Fibroblast of pulmonary artery (primary cell): ENCODE measurements around the gene CSF1.

Experiments used
- DNase-seq: peaks from one replicate; pipeline ENCODE4 v3.0.0-alpha.2; 2010; ENCODE audit warnings: low read depth
- H3K4me3 ChIP-seq: replicated peaks from 2 replicates; pipeline ENCODE4 v1.5.1; 2011; ENCODE audit warnings: low read depth, mild to moderate bottlenecking, control low read depth, low read length, moderate library complexity
- CTCF ChIP-seq: IDR thresholded peaks from 2 replicates; pipeline ENCODE4 v1.5.1; 2011; ENCODE audit warnings: mild to moderate bottlenecking, control low read depth, low read length, inconsistent platforms; ENCODE audit errors: missing control alignments

The CSF1 gene

GRCh38 chr1:109927356-109927755 is 16.7 kb downstream of the CSF1 start:
- TF ChIP-seq CTCF, result no peak
- H3K4me3 ChIP-seq, result no peak overlapping the region
- DNase-seq, result no peak

GRCh38 chr1:109927911-109928321 is 17.3 kb downstream of the CSF1 start:
- TF ChIP-seq CTCF, result no peak
- peak; percentile 99 for DNase-seq
- H3K4me3 ChIP-seq, result no peak overlapping the region

GRCh38 chr1:109928591-109929111 is 18.0 kb downstream of the CSF1 start:
- TF ChIP-seq CTCF, result no peak
- H3K4me3 ChIP-seq, result no peak overlapping the region
- DNase-seq, result peak; percentile 95

- DNase-seq, result no peak
- H3K4me3 ChIP-seq, result no peak overlapping the region
- no peak for TF ChIP-seq CTCF
Measured at GRCh38 chr1:109929170-109929569, 18.5 kb downstream of the CSF1 start.

- no peak for TF ChIP-seq CTCF
- no peak for DNase-seq
- no peak overlapping the region for H3K4me3 ChIP-seq
Measured at GRCh38 chr1:109929588-109930251, 19.1 kb downstream of the CSF1 start.

- no peak for DNase-seq
- H3K4me3 ChIP-seq, result no peak overlapping the region
- TF ChIP-seq CTCF, result no peak
Measured at GRCh38 chr1:109930252-109930993, 19.8 kb downstream of the CSF1 start.
